A549 (cell line): ENCODE data around the gene ADORA3. TPM values are rescaled to one million over a fixed set of nuclear protein-coding genes. Genes with fewer than 3 reads are reported as not detected.

Source experiments
- ATAC-seq, 2 experiments: fragments of 200-7000 bp in 1 of 2; fragments of >200 bp in 1 of 2; cut with Nextera tagmentation in 1 of 2; cut with Tn5 transposase in 1 of 2; 3 replicates each; pipeline versions ENCODE4 v1.8.0 to v1.9.1; 2018 to 2020; ENCODE audit warnings: mild to moderate bottlenecking in 1 of 2, moderate library complexity in 1 of 2
- CTCF ChIA-PET: fragments of 300-600 bp; sonication (Branson Sonifier 250); formaldehyde crosslinking; extraction: SDS; loops from one replicate; lab custom pipeline; 2021; ENCODE audit warnings: antibody characterized with exemption, inconsistent platforms; lab: Yijun Ruan, JAX
- POLR2A ChIA-PET: fragments of 350-600 bp; formaldehyde crosslinking; extraction: SDS; loops from one replicate; lab custom pipeline; 2021; ENCODE audit warnings: antibody characterized with exemption, inconsistent platforms; lab: Yijun Ruan, JAX
- DNase-seq, 2 experiments: peaks; one replicate each; pipeline versions ENCODE4 v3.0.0 to v3.0.0-alpha.2; 2011 to 2016; ENCODE audit warnings: low read depth in 1 of 2, low spot score in 1 of 2
- FAIRE-seq: peaks from 2 replicates; lab custom pipeline; 2011; peaks lifted over from hg19 to GRCh38; lab: Jason Lieb, UNC
- H3K27ac ChIP-seq, 2 experiments: fragments of >200 bp; sonication (Bioruptor Twin); formaldehyde crosslinking; 3 replicates each; pipeline ENCODE4 v1.5.1; 2016 to 2017
- H3K4me1 ChIP-seq: fragments of >200 bp; sonication (Bioruptor Twin); formaldehyde crosslinking; 3 replicates; pipeline ENCODE4 v1.6.1; 2016
- H3K4me2 ChIP-seq: fragments of >200 bp; sonication (Bioruptor Twin); formaldehyde crosslinking; 3 replicates; pipeline ENCODE4 v1.6.1; 2016
- H3K4me3 ChIP-seq: fragments of >200 bp; sonication (Bioruptor Twin); formaldehyde crosslinking; 3 replicates; pipeline ENCODE4 v1.5.1; 2016
- H3K9me3 ChIP-seq: fragments of >200 bp; sonication (Bioruptor Twin); formaldehyde crosslinking; 3 replicates; pipeline ENCODE4 v1.6.1; 2016
- ATOH8 ChIP-seq: fragments of 250-450 bp; sonication (Bioruptor Pico); IDR thresholded peaks from 2 replicates; pipeline ENCODE4 v1.5.0; 2020; ENCODE audit warnings: low read depth, mild to moderate bottlenecking, moderate library complexity
- BCL3 ChIP-seq: fragments of >200 bp; sonication (Bioruptor Twin); formaldehyde crosslinking; IDR thresholded peaks from 3 replicates; pipeline ENCODE4 v1.6.1; 2016
- CBX2 ChIP-seq: fragments of 200-600 bp; sonication (generic); IDR thresholded peaks from 2 replicates; pipeline ENCODE4 v1.6.1; 2016; ENCODE audit warnings: low read depth, mild to moderate bottlenecking, borderline replicate concordance
- CEBPB ChIP-seq, 2 experiments: fragments of >200 bp in 1 of 2; sonication (Bioruptor Twin) in 1 of 2; formaldehyde crosslinking in 1 of 2; IDR thresholded peaks; 2 replicates each; pipeline ENCODE4 v1.6.1; 2012 to 2016
- CHD4 ChIP-seq: fragments of 200-600 bp; sonication (generic); IDR thresholded peaks from 2 replicates; pipeline ENCODE4 v1.6.1; 2016; ENCODE audit warnings: antibody characterized with exemption, mild to moderate bottlenecking, borderline replicate concordance
- ELK1 ChIP-seq: fragments of 150-350 bp; IDR thresholded peaks from 2 replicates; pipeline ENCODE4 v1.6.1; 2014; ENCODE audit warnings: low read depth, mild to moderate bottlenecking, low read length
- EP300 ChIP-seq, 2 experiments: fragments of >200 bp; sonication (Bioruptor Twin); formaldehyde crosslinking; IDR thresholded peaks; 2 replicates in 1 of 2; 3 replicates in 1 of 2; pipeline ENCODE4 v1.6.1; 2016 to 2017
- ESRRA ChIP-seq: fragments of 150-350 bp; IDR thresholded peaks from 2 replicates; pipeline ENCODE4 v1.6.1; 2014; ENCODE audit warnings: mild to moderate bottlenecking, low read length, borderline replicate concordance
- FOSB ChIP-seq: fragments of 250-450 bp; sonication (Bioruptor Pico); IDR thresholded peaks from 2 replicates; pipeline ENCODE4 v1.5.0; 2020; ENCODE audit warnings: mild to moderate bottlenecking, moderate library complexity
- HDAC2 ChIP-seq: fragments of 200-600 bp; sonication (generic); IDR thresholded peaks from 2 replicates; pipeline ENCODE4 v1.6.1; 2016
- HOXB5 ChIP-seq: fragments of 250-450 bp; sonication (Bioruptor Pico); IDR thresholded peaks from 2 replicates; pipeline ENCODE4 v1.5.0; 2020; ENCODE audit warnings: mild to moderate bottlenecking, moderate library complexity
- JUN ChIP-seq, 2 experiments: fragments of >200 bp; sonication (Bioruptor Twin); formaldehyde crosslinking; IDR thresholded peaks; 2 replicates in 1 of 2; 3 replicates in 1 of 2; pipeline ENCODE4 v1.6.1; 2016 to 2017
- KDM1A ChIP-seq: fragments of 200-600 bp; sonication (generic); IDR thresholded peaks from 2 replicates; pipeline ENCODE4 v1.6.1; 2016; ENCODE audit warnings: low read depth, mild to moderate bottlenecking
- MAZ ChIP-seq: fragments of 150-350 bp; IDR thresholded peaks from 2 replicates; pipeline ENCODE4 v1.6.1; 2014; ENCODE audit warnings: antibody characterized with exemption, low read depth, low read length, borderline replicate concordance
- NFE2L2 ChIP-seq: fragments of 150-350 bp; conservative IDR thresholded peaks from 2 replicates; pipeline ENCODE4 v1.6.1; 2014; ENCODE audit warnings: low read length
- POLR2A ChIP-seq: IDR thresholded peaks from 2 replicates; pipeline ENCODE4 v1.6.1; 2012; ENCODE audit warnings: mild to moderate bottlenecking, low read length
- POLR2AphosphoS2 ChIP-seq: conservative IDR thresholded peaks from 2 replicates; pipeline ENCODE4 v1.6.1; 2012; ENCODE audit warnings: low read length, improper control_type of control experiment, inconsistent platforms
- RFX5 ChIP-seq: fragments of 450-650 bp; IDR thresholded peaks from 2 replicates; pipeline ENCODE4 v1.7.1; 2014; ENCODE audit warnings: antibody characterized with exemption, mild to moderate bottlenecking, moderate library complexity
- TP53 ChIP-seq: fragments of 250-450 bp; sonication (Bioruptor Pico); IDR thresholded peaks from 2 replicates; pipeline ENCODE4 v1.5.0; 2021; ENCODE audit warnings: mild to moderate bottlenecking, moderate library complexity
- USF2 ChIP-seq: fragments of 450-650 bp; IDR thresholded peaks from 2 replicates; pipeline ENCODE4 v1.6.1; 2014; ENCODE audit warnings: antibody characterized with exemption
- ZNF302 ChIP-seq: fragments of 250-450 bp; sonication (Bioruptor Pico); IDR thresholded peaks from 2 replicates; pipeline ENCODE4 v1.9.0; 2021; ENCODE audit warnings: inconsistent platforms, mild to moderate bottlenecking, moderate library complexity
- ZSCAN20 ChIP-seq: fragments of 250-450 bp; sonication (Bioruptor Pico); IDR thresholded peaks from 2 replicates; pipeline ENCODE4 v1.8.0; 2022; ENCODE audit warnings: mild to moderate bottlenecking, moderate library complexity
- WGBS: methylation state at CpG from one replicate; pipeline ENCODE4 v1.1.6; 2017; ENCODE audit errors: missing lambda C conversion rate; 5-methylcytosine and 5-hydroxymethylcytosine counted together
- polyA plus RNA-seq, 4 experiments: library from polyadenylated mRNA; depleted of rRNA in 3 of 4; stranded (reverse); fragments of >200 nt; fragmentation: RNase III in 1 of 4; extraction: RNeasy Plus Mini Kit Qiagen cat#74134 plus additional on column Dnase treatment in 1 of 4; gene quantifications; 2 replicates in 3 of 4; 3 replicates in 1 of 4; pipeline ENCODE4 v1.2.3, GENCODE V29; 2011 to 2017
- TF ChIP-seq, protein P1 (sequence below): fragments of >200 bp; sonication (Bioruptor Twin); formaldehyde crosslinking; IDR thresholded peaks from 2 replicates; pipeline ENCODE4 v1.6.1; 2016
- TF ChIP-seq, protein P2 (sequence below): fragments of >200 bp; sonication (Bioruptor Twin); formaldehyde crosslinking; IDR thresholded peaks from 3 replicates; pipeline ENCODE4 v1.5.1; 2016

The ADORA3 gene
- polyA plus RNA-seq, 2 of the 4 experiments (the other 2 are of a cell fraction), result not detected

GRCh38 chr1:111517469-111518225 is 14.2 kb upstream of the ADORA3 start:
- POLR2A ChIA-PET, result no interaction called here
- Histone ChIP-seq H3K9me3 (no peaks in the 10 kb centered on the region), H3K4me3 (no peak overlapping the region), H3K27ac (no peak overlapping the region), H3K4me1 (no peaks in the 10 kb centered on the region), H3K4me2 (no peak overlapping the region)
- 50% methylated on average over 1 of the region's 1 CpG for WGBS
- ATAC-seq (no peak), FAIRE-seq (no peak), DNase-seq (no peak)
- CTCF ChIA-PET, result interaction anchor here (3.8 kb wide), 1 partner anchor 10 kb away, joined by 27 read pairs; no protein-coding TSS in a partner anchor
- TF ChIP-seq JUN (IDR thresholded peaks at IDR 0.05), result no peak
- no peak for TF ChIP-seq TP53 (CRISPR knock-in tag)
- TF ChIP-seq CEBPB (IDR thresholded peaks at IDR 0.05), result no peak
- TF ChIP-seq ELK1, result no peak
- no peak for TF ChIP-seq HOXB5 (CRISPR knock-in tag)
- TF ChIP-seq, protein P1, sequence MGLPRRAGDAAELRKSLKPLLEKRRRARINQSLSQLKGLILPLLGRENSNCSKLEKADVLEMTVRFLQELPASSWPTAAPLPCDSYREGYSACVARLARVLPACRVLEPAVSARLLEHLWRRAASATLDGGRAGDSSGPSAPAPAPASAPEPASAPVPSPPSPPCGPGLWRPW, result no peak
- no peak for TF ChIP-seq CBX2
- no peak for TF ChIP-seq KDM1A
- no peak for TF ChIP-seq MAZ
- TF ChIP-seq RFX5, result no peak
- TF ChIP-seq ATOH8 (CRISPR knock-in tag), result no peak
- no peak for TF ChIP-seq USF2
- no peak for TF ChIP-seq ESRRA
- no peak for TF ChIP-seq NFE2L2

DNA sequence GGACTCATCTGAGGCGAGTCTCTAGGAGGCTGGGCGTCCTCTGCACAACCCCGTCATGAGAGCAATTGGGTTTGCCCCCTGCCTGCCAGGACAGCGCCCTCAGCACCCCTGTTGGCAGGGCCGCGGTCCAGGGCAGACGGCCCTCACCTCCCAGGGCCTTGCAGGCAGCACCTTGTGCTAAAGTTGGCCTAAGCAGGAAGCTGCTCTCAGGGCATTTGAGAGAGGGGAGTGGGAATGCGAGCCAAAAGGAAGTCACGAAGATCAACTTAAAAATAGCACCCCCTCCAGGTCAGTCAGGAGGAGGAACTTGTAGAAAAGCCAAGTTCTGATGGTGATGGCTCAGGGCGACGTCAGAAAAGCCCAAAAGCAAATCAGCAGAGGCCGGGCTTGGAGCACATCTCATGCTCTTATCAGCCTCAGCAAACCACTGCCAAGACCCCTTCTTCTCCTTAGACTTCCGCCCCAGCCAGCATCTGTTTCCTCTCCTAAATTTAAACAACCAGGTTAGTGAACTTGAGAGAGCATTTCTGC is 12.6 kb upstream of the ADORA3 start:
- H3K27ac ChIP-seq, result no peak overlapping the region

More for the DNA sequence above, 12.6 kb upstream of the ADORA3 start:
- FAIRE-seq (no peak), ATAC-seq (no peak), DNase-seq (no peak)
- WGBS, result 63% methylated on average over 6 of the region's 13 CpGs
- Histone ChIP-seq H3K4me1 (no peaks in the 10 kb centered on the region), H3K4me3 (no peak overlapping the region), H3K9me3 (no peaks in the 10 kb centered on the region), H3K4me2 (no peak overlapping the region)
- ChIA-PET CTCF (interaction anchor here (3.8 kb wide), 1 partner anchor 8 kb away, joined by 27 read pairs; no protein-coding TSS in a partner anchor), POLR2A (no interaction called here)
- TF ChIP-seq CEBPB (IDR thresholded peaks at IDR 0.05) (no peak), POLR2AphosphoS2 (no peak), FOSB (CRISPR knock-in tag) (no peak), ZNF302 (no peak), MAZ (no peak), BCL3 (no peak), HOXB5 (CRISPR knock-in tag) (no peak), EP300 (IDR thresholded peaks at IDR 0.05) (no peak), HDAC2 (no peak), CHD4 (no peak), TP53 (CRISPR knock-in tag) (no peak), POLR2A (no peak), ATOH8 (CRISPR knock-in tag) (no peak), ZSCAN20 (no peak)
- TF ChIP-seq, protein P2, sequence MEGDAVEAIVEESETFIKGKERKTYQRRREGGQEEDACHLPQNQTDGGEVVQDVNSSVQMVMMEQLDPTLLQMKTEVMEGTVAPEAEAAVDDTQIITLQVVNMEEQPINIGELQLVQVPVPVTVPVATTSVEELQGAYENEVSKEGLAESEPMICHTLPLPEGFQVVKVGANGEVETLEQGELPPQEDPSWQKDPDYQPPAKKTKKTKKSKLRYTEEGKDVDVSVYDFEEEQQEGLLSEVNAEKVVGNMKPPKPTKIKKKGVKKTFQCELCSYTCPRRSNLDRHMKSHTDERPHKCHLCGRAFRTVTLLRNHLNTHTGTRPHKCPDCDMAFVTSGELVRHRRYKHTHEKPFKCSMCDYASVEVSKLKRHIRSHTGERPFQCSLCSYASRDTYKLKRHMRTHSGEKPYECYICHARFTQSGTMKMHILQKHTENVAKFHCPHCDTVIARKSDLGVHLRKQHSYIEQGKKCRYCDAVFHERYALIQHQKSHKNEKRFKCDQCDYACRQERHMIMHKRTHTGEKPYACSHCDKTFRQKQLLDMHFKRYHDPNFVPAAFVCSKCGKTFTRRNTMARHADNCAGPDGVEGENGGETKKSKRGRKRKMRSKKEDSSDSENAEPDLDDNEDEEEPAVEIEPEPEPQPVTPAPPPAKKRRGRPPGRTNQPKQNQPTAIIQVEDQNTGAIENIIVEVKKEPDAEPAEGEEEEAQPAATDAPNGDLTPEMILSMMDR, result no peak
